H4 (cell line): ENCODE measurements around the gene CDK18. TPM values are rescaled to one million over a fixed set of nuclear protein-coding genes. Genes with fewer than 3 reads are reported as not detected.

ENCODE experiments used
- DNase-seq: peaks from one replicate; pipeline ENCODE4 v3.0.0-alpha.2; 2015; ENCODE audit warnings: low spot score
- total RNA-seq: library from RNA; depleted of rRNA; stranded (reverse); fragments of >200 nt; shearing (Covaris generic); gene quantifications from 2 replicates; pipeline ENCODE4 v1.2.3, GENCODE V29; 2014

CDK18 gene
- total RNA-seq, 1 experiment from 2014 or later, result 4.4 TPM

DNA sequence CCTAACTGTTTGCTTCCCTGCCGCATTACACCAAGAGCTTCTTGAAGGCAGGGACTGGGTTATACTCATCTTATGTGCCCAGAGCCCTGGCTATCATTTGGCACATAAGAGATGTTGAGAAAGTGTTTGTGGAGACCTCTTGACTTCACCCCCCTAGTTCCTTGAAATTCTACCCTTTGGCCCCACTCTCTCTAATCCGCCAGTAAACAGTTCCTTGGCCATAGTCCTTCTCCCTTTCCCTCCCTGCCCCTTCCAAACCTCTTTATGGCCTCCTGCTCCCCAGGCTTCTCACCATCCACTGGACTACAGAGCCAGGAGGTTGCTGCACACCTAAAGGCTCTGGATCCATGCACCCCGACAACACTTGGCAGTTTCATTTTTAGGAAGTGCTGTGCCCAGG, 1.5 kb upstream of the CDK18 start:
- no peak for DNase-seq

DNA sequence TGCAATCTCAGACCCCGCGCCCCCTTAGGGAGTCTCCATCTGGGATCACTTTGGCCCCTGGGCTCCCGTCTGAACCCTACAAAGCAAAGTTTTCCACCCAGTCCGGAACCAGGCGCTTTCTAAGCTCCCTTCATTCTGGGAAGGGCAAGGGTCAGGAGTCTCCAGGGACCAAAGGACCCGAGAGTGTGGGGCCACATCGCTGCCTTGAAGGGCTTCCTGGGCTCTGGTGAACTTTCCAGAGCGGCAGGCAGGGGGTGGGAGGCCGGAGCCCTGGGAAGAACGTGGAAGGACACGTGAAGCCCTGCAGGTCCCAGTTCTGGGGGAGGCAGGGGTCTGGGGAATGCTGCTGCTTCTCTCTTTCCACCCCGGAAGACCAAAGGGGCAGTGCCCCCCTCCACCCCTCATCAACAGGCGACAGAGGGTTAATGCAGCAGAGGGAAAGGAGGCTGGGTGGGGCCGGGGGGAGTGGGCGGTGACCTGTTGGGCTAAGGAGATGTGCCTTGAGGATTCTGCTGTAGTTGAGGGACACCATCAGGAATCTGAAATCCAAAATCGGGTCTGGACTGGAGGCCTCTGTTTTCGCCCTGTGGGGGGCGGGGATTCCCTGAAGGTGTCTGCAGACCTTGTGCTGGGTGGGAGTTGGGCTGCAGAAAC, 734 bp downstream of the CDK18 start:
- DNase-seq, result no peak

DNA sequence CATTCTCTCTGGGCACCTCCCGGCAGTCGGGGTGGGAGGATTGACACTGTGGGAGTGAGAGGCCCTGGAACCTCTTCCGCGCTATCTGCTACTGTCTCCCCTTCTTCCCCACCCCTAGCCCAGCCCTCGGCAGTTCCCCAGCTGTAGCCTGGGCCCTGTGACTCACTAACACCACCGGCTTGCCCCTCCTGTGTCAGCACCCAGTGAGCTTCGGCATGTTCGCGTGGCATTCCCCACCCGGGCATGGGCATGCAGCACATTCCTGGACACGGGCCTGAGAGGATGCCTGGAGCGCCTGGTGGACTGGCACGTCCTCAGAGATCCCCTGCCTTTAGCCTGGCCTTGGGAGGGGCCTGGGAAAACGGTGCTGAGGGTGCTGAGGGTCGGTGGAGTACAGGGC, 1.3 kb downstream of the CDK18 start:
- no peak for DNase-seq

DNA sequence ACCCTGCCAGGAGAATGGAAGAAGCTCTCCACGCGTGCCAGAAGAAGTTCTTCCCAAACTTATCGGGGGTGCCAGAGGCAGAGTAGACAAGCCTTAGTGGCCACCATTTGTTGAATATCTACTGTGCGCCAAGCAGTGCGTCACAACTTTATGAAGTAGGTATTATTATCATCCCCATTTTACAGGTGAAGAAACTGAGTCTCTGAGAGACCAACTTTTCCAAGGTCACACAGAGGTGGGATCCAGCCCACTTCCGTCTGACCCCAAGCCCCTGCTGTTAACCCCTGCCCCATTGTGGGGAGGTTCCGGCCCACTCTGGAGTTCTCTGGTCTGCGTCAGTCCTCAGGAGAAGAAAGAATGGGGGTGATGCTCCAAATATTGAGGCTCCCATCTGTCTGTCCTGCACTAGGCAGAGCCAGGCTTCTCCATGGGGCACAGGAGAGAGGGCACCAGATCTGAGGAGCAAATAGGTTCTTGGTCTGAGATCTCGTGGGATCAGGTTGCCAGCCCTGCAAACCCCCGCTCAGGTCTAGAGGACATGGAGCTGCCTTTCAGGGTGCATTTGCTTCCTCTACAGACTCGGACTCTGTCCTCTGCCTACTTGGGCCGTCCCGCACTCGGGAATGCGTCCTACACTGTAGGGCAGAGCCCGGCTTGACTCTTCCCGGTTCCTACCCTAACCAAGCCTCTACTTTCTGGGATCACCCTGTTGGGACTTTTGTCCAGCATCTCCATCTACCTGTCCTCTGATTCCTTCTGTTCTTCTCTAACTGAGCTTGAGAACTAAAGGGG, 2.1 kb downstream of the CDK18 start:
- no peak for DNase-seq

DNA sequence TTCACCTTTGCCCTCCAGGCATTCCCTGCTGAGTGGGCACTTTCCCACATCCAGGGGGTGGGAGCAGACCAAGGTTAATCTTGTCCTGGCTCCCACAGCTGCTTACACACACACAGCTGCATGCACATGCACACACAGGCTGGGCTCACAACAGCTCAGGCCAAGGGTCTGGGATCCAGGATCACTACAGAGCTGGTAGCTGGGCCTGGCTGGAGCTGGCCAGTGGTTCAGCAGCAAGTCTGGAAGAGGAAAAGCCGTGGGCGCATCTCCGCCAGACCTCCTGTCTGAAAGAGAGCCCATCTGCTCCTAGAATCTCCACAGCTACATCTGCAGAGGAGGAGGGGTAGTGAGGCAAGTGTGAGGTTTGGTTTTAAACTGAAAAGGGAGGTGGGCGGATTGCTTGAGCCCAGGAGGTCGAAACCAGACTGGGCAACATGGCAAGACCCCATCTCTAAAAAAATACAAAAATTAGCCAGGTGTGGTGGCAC, 3.8 kb downstream of the CDK18 start:
- no peak for DNase-seq

DNA sequence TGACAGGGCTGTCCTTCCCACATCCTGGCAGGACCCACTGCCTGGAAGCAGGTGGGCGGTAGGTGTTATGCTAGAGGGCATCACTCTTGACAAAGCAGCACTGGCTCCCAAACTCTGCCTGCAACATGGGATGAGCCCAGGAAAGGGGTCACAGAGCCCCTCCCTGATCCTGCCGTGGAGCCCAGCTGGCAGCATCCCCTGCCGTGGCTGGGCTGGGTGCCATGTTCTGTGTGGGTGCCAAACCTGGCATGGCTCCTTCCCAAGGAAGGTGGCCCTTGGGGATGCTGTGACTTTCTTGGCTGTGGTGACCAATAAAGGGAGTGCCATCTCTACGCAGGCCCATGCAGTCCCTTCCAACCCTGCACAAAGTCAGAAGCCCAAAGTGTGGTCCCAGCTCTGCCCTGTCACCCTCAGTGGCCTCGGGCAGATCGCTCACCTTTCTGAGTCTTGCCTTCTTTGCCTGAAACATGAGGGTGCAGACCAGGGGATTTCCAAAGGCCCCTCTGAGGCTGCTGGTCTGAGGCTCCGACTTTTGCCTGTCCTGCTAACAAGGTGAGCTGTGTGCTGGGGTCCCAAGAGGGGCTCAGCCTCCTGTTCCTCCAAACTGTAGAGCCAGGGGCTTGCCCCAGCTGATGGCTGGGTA, 6.0 kb downstream of the CDK18 start:
- no peak for DNase-seq

DNA sequence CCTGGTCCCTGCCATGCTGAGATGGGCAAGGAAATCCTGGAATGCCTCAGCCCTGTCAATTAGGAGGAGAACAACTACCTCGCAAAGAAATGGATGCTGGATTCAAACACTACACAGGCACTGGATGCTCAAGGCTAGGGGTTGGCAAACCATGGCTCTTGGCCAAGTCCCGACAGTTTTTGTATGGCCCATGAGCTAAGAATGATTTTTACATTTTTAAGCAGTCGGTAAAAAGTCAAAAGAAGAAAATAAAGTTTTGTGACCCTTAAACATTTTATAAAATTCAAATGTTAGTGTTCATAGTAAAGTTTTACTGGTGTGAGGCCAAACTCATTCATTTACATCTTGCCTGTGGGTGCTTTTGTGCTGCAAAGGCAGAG, 6.5 kb downstream of the CDK18 start:
- no peak for DNase-seq

DNA sequence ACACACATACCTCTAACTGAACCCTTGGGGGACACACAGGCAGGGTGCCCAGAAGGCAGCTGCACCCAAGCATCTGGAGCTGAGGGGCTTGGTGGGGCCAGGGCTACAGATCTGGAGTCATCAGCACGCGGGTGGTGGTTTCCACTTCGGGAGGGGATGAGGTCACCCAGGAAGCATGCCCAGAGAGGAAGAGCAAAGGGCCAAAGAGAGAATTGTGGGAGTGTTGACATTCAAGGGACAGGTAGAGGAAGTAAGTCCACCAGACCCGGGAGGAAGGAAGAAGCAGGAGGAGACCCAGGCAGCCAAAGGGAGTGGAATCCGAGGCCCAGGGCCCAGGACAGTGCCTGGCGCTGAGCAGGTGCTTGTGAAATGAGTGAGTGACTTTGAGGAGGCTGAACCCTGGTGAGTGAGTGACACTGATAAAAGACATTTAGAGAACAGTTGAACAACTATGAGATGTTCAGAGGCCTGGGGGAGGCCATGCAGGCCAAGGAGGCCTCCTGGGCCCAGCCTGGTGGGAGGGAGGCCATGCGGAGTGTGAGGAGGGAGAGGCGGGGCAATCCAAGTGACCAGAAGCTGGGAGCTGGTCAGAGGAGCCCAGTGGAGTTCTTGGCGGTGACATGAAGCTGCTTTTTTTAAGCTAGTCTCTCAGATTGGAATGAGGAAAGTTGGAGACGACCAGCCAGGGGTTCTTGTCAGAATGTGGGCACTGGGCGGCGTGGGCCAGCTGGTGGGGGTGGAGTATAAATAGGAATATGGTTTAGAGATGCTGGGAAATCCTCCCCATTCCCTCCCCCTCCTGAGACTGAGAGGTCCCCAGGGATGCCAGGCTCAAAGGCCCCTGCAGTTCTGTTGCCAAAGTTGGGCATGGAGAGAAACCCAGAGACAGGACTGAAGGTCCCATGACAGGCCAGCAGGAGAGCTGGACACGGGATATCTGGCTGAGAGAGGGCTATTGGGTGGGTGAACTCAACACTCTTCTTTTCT, 7.9 kb downstream of the CDK18 start:
- no peak for DNase-seq

GRCh38 chr1:205513774-205514173, 9.3 kb downstream of the CDK18 start:
- DNase-seq, result no peak

- DNase-seq, result no peak
Measured at GRCh38 chr1:205514211-205515142, 10.0 kb downstream of the CDK18 start.

DNA sequence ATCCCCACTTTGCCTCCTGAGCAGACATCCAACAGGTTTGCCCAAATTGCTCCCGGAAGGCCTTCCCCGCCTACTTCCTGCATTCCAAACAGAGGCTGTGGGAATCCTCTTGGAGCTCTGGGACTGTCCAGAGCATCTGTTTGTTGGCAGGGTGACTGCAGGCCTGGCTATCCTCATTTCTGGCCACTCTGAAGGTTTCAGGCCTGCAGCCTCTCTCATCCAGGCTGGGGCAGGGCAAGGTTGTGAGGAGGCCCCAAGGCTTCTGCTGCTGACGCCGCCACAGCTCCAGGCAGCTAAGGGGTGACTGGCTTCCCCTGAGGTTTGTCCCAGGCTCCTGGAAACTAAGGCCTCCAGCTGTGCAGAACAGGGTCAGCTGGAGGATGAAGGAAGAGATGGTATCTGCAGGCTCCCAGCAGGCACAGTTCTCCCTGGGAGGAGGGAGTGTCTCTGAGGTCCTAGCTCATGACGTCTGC, 11.3 kb downstream of the CDK18 start:
- DNase-seq, result no peak

- DNase-seq, result no peak
Measured at GRCh38 chr1:205516362-205516761, 11.9 kb downstream of the CDK18 start.

DNA sequence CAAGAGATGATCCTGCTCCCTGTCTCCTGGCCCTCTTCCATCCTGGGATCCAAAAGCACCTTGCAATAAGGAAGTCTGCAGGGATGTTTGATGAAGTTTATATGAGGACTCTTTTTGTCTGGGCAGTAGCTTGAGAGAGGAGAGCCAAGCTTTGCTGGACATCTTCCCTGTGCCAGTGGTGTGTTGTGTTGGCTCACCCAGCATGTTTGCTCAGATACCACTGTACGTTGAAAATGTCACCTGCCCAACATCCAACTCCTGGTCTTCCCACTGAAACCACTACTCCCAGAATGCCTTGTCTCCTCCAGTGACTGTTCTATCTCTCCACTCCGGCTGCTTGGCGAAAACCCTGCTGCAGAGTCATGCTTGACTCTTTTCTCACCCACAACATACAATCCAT, 12.8 kb downstream of the CDK18 start:
- no peak for DNase-seq

- DNase-seq, result no peak
Measured at GRCh38 chr1:205517763-205518162, 13.3 kb downstream of the CDK18 start.

DNA sequence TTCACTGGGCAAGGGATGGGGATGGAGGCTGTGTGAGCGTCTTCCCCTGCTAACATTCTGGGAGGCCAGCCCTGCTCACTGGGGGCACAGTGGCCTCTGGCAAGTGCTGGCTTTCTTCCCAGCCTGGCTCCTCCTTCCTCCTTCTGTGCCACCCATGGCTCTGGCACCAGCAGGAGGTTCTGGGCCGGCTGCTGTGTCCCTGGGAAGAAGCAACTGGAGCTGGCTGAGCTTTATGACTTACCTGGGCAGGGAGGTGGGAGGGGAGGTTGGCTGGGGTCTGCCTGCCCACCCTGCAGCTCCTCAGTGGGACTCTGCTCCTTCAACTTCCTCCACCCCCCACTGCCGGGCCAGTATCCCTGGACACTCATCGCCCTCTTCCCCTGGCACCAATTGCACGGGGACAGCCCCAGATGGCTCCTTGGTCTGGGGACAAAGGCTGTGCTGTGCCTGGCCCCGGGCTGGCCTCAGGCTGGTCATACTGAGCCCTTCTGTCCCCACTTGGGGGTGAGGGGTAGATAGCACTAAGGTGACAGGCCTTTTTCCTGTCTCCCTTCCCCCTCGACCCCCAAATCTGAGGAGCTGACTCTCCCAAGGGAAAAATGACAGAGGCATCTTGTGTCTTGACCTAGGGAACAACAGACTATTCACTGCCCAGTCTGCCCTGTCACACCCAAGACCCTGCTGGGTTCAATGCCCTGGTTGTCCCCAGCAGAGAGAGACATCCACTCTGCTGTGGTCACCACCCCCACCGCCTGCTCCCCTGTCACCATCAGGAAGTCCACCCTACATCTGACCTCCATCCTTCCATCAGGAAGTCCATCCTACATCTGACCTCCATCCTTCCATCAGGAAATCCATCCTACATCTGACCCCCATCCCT, 14.4 kb downstream of the CDK18 start:
- peak; percentile 29 for DNase-seq

- peak; percentile 44 for DNase-seq
Measured at GRCh38 chr1:205519541-205520131, 15.2 kb downstream of the CDK18 start.

GRCh38 chr1:205520709-205521108, 16.2 kb downstream of the CDK18 start:
- no peak for DNase-seq

DNA sequence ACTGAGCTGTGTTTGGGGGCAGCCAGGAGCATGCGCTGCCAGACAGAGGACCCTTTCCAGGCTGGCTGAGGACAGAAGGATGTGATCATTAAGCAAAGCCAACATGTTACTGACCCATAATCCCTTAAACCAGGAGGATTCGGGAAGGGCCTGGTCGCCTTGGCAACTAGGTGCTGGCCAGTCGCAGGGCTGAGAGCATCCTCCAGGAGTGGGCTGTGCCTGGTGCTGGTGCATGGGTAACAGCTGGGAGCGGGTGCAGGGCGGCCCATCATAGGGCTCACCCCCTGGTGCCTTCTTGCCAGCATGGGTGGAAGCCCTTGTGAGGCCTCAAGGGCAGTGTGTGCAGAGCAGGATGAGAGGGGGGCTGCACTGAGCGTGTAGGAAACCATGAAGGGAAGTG, 17.2 kb downstream of the CDK18 start:
- no peak for DNase-seq

GRCh38 chr1:205522692-205523091, 18.2 kb downstream of the CDK18 start:
- DNase-seq, result no peak
